CD4-positive, alpha-beta T cell treated with Interleukin-1 beta for 1 hour (primary cell): ENCODE measurements around the gene NELFA.

Source experiments
- DNase-seq, 2 donors: peaks; one replicate each; pipeline ENCODE4 v3.0.0-alpha.2; 2020 to 2022

NELFA gene

DNA sequence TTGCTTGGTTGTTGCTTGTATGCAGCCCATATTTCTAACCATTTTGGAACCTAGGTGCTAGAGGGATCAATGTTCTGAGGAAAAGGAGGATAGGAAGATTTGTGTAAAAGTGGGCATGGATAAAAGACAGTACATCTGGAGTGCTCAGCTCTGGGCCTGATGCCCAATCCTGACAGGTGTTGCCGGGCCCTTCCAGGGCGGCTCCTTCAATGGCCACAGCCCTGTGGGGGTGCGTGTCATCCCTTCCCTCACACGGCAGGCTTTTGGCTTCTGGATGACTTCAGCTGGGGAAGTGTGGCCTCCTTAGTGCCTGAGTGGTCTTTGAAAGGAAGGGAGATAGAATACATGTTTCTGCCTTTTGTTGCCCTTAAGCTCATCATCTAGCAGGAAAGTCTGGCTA lies 47.2 kb downstream of the NELFA start:
- no peak for DNase-seq

DNA sequence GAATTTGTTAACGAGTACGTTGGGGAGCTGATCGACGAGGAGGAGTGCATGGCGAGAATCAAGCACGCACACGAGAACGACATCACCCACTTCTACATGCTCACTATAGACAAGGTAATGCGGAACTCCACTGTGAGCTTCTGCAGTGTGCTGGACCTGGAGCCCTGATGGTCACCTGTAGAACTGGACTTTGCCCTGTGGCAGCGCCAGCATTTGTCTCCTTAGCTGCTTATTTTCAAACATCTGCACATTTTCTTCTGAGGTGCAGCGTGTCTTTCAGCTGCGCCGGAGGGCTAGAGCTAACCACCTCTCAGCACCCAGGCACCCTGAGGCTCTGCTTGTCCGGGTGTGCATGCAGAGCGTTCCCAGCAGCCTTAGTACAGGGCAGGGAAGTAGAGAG lies 47.7 kb downstream of the NELFA start:
- DNase-seq: no peak

DNA sequence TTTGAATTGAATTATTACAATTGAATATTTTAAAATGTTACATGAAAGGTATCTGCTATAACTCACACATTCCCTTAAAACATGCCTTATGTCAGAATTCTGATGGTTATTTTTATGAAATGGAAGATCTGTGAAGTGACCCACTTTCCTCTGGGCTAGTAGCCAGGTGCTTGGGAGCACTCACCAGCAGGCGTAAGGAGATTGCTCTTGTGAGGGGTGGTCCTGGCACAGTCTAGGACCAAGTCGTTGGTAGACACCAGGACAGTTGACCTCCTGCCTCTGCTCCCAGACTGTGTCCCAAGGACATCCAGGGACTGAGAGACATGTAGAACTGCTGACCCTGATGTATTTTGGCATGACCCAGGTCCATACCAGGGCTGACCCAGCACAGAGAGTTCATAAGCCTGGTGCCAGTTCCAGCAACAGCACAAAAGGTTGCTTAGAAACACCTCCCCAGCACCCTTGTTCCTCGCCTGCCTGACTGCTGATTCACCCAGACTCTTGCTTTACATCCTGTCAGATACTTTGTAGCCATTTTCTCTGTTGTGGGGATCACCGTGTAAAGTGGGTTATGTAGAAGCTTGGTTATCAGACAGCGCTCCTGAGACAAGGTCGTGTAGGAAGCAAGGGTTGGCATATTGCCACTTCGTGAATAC lies 48.5 kb downstream of the NELFA start:
- no peak for DNase-seq

DNA sequence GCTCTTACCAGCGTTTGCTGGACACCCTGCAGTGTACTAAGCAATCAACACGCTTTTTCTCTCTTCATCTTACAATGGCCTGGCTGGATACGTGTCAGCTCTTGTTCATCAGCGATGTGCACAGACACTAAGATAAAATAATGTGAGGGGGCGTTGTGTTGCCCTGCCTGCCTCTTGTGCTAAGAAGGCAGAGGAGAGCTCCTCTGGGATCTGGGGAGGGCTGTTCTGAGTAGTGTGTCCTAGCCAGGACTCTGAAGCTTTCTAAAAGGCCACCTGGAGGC lies 49.7 kb downstream of the NELFA start:
- DNase-seq: no peak

DNA sequence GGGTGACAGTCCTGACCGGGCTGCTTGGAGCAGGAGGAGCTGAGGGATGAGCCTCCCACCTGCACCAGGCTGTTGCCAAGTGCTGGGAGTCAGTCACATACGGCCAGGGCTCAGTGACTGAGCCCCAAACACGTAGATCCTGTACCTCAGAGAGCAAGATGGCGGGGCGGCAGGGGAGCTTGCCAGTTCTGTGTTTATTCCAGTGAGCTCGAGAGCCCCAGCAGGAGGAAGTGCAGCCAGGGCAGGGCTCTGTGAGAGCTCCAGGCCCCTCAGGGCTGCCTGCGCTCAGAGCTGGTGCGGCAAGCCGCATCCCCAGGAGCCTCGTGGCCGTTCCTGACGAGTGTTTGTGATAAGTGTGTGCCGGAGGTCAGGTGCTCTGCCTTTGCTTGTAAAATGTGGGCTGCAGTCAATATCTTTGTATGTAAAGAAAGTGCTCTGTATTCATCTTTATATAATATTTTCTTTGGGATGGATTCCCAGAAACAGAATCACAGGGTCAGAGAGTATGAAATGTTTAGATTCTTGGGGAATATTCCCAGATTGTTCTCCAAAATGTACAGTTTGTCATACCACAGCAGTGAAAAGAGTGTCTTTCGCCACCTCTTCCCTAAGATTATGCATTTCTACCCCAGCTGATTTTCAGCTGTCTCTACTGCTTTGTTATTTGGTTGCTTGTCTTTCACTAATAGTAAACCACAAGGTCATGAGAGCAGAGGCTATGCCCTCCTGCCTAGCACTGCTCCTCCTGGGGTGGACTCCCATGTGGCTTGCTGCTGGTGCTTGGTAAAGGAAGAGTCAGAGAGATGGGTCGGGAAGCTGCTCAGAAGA lies 50.3 kb downstream of the NELFA start:
- DNase-seq: no peak

DNA sequence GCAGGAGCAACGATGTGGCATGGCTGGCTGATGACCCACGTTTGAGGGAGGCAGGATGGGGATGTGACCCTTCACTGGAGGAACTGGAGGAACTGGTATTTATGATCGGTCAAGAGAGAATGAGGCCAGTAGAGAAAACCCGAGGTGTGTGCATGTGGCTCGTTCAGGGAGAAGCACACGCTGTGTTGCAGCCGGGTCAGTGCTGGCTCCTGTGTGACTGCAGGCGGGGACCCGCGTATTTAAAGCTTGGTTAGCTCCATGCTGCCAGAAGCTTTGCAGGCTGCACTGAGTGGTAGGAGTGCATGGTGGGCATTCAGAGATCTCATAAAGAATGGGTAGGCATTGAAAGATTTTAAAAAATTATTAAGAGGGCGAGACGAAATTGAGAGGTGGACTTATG lies 52.1 kb downstream of the NELFA start:
- DNase-seq: no peak

DNA sequence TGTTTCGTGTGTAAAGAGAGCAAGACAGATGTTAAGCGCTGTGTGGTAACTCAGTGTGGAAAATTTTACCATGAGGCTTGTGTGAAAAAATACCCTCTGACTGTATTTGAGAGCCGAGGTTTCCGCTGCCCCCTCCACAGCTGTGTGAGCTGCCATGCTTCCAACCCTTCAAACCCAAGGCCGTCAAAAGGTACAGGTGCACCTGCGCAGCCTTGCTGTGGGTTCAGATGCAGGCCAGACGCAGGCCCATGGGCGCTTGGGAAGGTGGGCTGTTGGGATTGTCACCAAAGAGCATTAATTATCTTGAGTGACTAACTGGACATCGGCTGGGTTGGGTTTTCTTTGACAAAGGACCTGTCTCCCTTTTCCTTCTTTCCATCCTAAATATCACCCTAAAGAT lies 55.4 kb downstream of the NELFA start:
- no peak for DNase-seq

DNA sequence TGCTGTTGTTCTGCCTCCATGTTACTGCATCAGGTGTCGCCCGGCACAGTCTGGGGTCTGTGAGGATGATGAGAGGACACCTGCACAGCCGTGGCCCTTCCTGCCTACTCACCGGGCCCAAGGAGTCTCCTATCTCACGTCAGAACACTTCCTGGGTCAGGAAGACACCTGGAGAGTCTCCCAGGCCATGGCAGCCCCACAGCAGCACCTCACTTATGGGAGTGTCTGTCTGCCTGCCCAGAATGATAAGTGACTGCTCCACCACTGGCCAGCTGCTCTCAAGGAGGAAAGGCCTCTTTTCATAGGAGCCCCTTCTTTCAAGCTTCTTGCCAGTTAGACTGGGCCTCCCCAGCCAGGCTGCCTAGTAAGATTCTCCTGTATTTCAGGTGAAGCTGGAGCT lies 56.1 kb downstream of the NELFA start:
- DNase-seq: no peak

DNA sequence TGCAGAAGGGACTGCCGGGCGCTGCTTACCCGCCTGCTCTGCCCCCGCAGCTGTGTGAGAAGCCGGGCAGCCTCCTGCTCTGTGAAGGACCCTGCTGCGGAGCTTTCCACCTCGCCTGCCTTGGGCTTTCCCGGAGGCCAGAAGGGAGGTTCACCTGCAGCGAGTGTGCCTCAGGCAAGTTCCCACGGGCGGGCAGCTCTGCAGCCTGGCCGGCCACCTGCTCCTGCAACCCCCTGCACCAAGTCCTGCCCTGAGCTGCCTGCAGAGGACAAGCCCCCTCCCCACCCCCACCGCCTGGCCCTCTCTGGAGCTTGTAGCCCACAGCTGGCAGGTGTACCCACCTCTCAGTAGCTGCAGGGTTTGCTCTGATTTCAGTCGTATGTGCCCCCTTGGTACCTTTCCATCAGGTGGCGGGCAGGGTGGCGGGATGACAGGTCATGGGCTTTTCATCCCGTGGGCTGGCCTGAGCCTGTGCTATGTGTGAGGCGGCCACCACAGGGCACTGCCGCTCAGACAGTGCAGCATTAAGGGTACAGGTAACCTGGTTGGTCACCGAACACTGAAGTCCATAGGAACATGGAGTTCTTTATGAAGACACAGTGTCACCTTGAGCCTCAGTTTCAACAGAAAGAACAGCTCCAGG lies 56.6 kb downstream of the NELFA start:
- no peak for DNase-seq

DNA sequence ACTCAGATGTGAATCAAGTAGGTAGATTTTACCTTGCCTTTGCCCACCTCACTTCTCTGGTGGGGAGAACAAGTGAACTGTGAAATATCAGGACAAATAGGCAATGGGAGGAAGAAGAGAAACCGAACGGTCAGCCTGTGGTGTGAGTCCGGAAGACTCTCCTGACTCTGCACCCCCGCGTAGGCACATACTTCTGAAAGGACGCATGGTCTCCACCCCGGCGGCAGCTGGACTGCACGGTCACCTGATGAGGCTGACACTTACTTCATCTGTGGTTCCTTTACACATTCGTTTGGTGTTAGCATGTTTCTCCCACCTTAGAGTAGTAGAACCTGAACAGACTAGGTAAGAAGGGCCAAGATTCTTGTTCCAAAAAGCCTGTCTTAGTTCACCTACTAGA lies 58.4 kb downstream of the NELFA start:
- DNase-seq: no peak

DNA sequence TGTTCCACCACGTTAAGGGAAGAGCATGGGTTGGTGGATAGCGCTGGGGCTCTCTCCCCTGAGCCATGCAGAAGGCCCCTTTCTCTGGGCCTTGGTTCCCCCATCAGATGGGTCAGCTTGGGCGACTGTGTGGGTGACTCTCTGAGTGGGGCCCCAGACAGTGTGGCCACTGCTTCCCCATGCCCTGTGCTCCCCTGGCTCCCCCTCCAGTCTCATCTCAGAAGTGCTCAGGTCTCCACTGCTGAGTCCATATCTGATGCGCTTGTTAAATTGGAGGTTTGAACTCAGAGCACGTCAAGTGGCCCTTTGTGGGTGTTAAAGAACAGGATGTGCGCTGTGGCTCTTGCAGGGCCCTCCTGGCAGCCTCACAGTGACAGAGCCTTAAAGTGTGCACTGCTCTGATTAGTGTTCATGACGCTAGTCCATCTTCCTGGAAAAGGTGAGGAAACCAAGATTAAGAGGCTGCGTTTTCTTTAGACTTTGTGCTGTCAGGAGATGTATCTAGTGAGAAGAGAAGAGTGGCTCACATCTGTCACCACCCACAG lies 59.8 kb downstream of the NELFA start:
- DNase-seq: no peak

DNA sequence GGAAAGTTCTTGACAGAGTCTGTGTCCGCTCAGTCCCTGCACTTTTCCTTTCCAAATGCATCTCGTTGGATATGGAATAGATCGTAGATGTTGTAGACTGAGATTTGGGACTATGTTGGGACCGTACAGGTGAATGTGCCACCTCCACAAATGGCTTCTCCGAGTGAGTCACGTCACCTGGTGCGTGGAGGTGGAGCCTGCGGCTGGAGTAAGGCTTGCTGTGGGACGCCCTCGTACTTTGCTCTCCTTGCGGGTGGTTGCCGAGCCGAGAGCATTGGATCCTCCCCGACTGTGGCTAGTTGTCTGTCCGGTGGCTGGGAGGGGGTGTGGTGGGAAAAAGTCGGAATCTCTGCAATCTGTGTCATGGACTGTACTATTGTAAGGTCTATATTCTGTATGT lies 60.5 kb downstream of the NELFA start:
- no peak for DNase-seq

DNA sequence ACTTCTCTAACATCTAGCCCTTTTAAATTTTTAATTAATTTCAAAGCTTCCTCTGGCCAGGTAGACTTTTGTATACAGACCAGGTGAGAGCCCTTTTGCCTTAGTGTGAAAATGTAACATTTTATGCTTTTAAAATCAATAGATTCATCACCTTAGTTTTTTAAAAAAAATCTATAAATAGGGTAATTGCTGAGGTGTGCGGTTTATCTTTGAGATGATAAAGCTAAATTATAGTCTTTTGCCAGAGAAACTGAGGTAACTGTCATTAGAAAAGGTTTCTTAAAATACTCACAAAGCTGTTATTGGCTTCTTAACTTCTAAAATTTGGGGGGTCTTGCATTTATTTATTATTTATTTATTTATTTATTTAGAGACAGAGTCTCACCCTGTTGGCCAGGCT lies 62.9 kb downstream of the NELFA start:
- DNase-seq: no peak

DNA sequence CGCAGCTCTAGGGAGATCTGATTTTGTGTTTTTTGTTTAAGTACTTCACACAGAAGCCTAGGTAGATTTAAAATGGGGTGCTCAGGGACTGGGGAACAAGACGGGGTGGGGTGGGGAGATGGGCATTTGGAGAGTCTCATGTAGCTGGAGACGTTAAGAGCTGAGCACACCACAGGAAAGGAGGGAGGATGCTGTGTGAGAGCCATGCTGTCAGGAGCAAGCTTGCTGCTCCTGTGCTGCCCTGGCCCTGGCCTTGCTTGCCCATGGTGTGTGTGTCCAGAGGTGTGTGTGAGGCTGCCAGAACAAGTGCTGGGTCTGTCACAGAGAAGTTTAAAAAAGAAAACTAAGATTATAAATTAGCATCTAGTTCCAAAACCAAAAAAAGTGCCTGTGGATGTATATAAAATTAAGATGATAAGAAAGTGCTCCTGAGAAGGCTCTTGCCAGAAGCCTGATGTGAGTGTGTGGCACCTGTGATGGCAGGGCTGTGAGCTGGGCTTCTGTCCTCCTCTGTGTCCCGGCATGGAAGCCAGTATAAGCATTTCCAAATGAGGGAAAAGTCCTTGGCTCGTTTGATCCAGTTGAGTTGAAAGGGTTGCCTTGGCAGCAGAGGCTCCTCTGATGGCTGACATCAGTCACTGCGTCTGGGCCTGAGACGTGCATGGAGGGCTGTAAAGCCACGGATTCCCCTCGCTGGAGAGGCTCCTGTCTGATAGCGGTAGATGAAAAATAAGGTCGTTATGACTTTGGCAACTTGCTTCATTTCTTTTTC lies 63.5 kb downstream of the NELFA start:
- DNase-seq: no peak

DNA sequence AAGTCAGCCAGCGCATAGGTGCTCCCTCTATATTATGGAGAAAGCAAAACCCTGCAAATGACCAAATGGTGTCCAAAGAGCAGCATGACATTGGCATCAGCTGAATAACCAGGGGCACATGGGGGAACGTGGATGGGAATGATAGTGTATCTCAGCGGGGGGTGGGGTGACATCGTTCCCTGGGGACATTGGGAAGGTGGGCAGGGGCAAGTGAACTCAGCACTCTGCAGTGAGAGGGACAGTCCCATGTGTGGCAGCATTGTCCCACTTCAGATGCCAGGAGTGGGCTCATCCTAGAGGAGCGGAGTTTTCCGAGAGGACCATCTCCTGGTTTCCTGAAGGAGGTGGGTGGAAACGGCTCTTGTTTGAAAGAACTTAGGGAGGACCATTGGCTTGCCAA lies 64.8 kb downstream of the NELFA start:
- DNase-seq: no peak

DNA sequence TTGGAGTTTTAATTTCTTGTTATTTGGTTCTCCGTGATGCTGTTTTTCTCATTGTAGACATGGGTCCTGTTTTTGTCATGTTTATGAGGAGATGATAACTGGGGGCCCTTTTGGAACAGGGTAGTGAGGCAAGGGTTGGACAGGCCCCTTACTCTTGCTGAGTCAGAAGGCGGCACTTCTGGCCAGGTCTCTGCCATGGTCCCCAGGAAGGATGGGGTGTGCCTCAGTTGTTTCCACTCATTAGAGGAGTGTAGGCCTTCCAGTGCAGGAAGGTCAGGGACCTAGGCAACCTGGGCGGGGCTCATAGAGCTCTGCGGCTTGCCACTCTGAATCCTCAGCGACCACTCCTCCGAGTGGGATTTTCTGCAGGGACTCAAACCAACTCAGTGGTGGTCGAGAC lies 68.2 kb downstream of the NELFA start:
- no peak for DNase-seq

DNA sequence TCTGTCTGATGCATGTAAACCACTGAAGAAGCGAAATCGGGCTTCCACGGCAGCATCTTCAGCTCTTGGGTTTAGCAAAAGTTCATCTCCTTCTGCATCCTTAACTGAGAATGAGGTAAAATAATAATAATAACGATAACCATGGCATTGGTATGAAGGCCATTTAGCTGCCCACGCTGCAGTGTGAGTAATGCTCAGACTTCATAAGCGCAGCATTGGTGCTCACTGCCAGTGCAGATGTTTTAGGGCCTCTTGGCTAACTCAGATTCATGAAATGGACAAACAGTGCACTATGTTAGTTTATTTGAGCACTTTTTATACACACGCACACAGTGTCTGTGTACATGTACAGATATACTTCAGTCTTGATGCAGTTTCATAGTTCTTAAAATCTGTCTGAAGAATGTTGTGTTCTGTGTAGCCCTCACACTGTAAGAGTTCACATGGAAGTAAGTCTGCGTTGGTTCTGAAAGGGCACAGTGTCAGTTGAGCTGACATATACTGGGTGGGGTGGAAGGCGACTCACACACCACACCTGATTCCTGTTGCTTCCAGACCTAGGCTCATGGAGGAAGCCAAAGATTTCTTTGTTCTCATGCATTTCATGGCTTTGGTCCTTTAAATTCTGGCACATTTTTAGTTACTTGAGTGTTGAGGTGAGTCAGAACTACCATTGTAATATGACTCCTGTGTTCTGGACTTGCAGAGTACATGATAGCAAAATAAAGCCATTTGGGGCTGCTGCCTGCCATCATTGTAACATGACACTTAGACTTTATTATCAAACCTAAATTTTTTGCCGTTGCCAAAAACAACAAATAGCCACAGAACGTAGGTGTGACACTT lies 68.9 kb downstream of the NELFA start:
- DNase-seq: no peak

DNA sequence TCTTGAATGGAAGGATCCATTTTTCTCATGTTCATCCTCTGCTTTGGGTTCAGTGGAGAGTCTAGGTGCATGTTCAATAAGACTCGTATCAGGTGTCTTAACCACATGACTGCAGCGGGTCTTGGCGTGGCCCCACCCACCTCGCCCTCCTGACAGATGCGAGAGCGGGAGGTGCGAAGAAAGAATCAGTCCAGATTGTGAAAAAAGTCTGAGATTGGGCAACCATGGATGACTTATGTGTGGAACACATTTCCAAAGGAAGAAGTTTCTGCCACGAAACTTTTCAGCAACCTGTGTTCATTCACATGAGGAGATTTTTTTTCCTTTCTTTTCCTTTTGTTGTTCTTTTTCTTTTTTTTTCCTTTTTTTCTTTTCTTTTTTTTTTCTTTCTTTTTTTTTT lies 70.7 kb downstream of the NELFA start:
- no peak for DNase-seq

DNA sequence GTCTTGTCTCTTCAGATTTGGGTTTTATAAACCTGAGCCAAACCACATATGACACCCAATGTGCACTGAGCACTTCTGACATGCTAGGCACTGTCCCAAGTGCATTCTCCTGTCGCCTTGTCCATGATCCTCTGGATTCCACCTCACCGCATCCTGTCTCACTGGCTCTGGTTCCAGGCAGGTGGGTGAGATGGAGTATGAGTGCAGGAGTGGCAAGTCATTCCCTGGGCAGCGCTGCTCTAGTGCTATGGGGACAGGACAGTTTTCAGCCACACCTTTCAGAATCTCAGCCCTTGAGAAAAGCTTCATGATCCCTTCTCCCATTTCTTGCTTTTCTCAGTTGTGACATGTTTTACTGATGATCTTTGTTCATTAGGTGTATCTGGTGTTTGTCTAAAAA lies 71.2 kb downstream of the NELFA start:
- no peak for DNase-seq

DNA sequence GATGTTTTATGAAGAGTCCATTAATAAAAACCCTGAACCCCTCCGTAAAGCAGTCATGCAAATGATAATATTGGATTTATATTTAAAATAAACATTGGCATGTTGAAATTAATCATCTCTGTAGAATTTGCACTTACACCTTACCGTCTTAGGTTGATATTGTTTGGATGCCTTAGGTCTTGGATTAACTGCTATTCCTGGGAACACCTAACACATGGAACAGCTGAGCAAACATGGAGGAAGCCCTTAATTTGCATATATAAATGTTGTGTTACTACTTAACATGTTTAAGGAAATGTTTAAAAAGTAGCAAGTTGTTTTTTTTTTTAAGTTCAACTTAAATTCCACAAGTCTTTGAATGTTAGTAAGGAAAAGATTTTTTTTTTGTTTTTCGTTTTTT lies 75.1 kb downstream of the NELFA start:
- DNase-seq: no peak

DNA sequence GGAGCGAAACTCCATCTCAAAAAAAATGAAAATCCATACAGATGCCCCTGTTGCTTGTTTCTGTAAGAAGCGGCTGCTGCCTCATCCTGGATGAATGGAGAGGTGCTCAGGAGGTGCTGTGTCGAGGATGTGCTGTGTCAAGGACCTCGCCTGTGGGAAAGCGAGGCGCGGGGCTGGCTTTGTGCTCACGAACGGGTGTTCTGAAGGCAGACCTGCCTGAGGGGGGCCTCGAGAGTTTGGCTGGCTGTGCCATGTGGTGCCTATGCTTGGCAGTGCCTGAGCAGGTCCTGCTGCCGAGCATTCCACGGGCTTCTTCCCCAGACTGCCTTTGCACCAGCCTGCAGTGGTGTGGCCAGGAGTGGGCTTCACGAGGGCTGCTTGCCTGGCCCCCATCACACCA lies 76.0 kb downstream of the NELFA start:
- DNase-seq: no peak
